Skeletal muscle cell (primary cell): ENCODE data around the gene KIAA0408.

ENCODE experiments used
- DNase-seq: peaks from one replicate; pipeline ENCODE4 v3.0.0-alpha.2; 2010; ENCODE audit warnings: low read depth
- H3K4me3 ChIP-seq: 2 replicates; pipeline ENCODE4 v1.5.1; 2011; ENCODE audit warnings: low read depth, mild to moderate bottlenecking, control low read depth, low read length, moderate library complexity

The KIAA0408 gene

GRCh38 chr6:127464881-127465459, 5.8 kb upstream of the KIAA0408 start:
- no peak overlapping the region for H3K4me3 ChIP-seq
- DNase-seq = peak; percentile 32

DNA sequence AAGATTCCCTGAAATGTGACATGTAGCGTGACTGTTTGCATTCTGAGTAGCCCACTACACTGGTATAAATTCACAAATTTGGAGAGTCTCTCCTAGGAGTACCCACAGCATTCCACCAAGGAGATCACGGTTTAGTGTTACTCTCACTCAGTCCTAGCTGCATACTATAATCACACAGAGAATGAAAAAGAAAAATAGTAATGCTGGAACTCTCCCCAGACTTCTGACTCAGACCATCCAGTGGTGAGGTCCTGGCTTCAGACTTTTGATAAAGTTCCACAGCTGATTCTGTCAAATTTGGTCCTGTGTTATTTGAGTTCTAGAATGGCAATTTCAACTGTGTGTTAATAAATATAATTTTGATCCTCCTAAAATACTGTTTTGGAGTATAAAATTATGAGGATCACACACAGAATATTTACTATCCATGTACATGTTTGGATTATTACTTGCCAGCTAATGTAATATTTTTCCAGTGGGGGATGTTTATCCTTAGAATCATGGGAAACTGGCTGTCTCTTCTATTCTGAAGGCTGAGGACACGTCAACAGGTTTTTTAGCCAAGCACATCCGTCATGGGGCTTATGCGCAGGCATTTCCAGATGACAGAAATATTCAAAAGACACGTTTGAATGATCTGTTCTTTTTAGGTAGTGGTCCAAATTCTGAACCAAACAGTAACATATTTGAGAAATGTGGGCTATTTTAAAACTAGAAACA, 5.1 kb upstream of the KIAA0408 start:
- DNase-seq = peak; percentile 66
- H3K4me3 ChIP-seq = no peak overlapping the region

DNA sequence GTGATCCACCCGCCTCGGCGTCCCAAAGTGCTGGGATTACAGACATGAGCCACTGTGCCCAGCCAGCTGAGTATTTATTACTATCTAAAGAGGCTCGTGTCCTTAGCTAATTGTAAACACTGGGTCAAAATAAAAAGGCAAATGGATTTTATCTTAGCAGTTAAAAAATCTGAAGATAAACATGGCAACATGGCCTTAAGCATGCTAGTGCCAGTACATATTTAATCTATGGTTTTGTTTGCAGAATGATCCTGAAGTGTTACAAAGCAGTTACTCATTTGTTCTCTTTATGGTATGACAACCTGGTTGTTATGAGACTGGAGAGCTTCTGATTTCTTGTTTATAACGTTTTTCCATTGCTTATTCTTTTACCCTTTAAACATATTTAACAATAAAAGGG, 3.9 kb upstream of the KIAA0408 start:
- H3K4me3 ChIP-seq = no peak overlapping the region
- DNase-seq = no peak

GRCh38 chr6:127462376-127462775, 3.2 kb upstream of the KIAA0408 start:
- DNase-seq = no peak
- no peak overlapping the region for H3K4me3 ChIP-seq

DNA sequence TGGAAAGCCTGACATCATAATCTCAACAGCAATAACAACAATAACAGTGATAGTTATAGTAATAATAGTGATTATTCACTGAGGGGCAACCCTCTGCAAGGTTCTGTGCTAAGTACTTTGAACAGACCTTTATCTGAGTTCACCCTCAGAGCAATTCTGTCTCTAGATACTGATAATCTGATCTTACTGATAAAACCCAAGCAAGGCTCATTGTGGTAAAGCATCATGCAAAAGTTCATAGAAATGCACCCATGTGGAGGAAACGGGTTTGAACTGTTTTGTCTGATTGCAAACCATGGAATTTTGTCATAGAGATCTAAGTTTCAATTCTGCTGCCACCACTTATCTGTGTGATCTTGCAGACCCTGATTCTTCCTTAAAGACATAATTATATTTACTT, 1.3 kb upstream of the KIAA0408 start:
- DNase-seq = no peak

GRCh38 chr6:127458817-127459216, 372 bp downstream of the KIAA0408 start:
- peak overlapping the region; percentile 27 for H3K4me3 ChIP-seq
- peak; percentile 67 for DNase-seq

More for the DNA sequence above, 1.3 kb upstream of the KIAA0408 start:
- no peak overlapping the region for H3K4me3 ChIP-seq

- peak overlapping the region; percentile 27 for H3K4me3 ChIP-seq
- no peak for DNase-seq
Measured at GRCh38 chr6:127458222-127458621, 967 bp downstream of the KIAA0408 start.

DNA sequence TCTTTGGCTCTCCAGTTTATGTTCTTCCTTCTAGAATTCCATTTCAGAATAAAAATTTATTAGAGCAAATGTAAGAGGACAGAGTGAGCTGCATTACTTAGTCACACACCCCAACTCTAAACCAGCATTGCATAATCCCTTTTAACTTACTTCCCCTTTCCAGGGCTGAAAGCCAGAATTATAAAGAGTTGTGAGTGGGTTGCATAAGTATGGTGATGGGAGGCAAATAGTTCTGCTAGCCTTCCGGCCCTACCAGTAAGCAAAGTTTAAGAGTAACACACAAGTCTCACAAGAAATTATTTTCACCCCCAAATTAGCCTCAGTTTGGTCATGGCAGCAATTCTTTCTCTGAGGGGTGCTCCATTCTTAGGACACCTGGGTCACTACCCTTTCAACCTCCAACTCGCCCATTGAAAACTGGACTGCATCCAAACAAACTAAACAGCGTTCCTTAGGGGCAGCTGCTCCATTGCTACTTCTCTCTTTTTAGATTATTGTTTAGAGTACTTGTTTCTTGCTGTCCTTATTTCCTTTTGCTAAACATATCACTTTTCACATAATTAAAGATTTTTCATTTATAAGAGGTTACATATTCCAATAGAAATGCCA, 1.6 kb downstream of the KIAA0408 start:
- no peak overlapping the region for H3K4me3 ChIP-seq
- peak; percentile 86 for DNase-seq

- DNase-seq = no peak
- H3K4me3 ChIP-seq = no peak overlapping the region
Measured at GRCh38 chr6:127456465-127456864, 2.7 kb downstream of the KIAA0408 start.

DNA sequence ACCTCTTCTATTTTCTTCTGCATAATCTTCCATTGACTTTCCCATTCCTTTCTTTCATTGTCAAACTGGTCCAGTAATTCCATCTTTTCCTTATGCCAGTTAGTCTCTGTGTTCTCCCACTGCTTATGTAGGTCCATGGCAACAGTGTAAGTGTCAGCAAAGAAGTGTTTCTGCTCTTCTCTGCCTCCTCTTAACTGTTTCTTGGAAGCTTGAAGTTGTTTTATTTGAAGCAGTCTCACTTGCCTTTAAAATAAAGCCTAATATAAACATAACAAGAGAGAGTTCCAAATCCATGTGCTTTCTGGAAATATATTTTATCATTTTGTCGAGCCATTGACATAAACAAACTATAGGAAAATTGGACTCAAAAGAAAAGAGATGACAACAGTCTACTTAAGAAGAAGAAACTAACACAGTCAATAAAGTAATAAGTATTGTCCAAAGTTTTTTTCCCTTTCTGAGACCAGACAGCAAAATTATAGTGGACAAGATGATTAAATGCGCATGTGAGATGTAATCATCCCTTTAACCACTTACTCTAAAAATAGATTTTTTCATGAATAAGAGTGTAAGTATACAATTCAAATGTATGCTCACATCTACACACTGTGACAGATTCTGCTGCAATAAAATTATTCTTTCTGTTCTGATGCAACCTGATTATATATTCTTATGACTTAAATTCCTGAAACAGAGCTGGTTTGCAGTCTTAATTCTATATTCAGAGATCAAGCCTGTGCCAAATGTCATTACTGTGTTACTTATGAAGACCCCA, 5.2 kb downstream of the KIAA0408 start:
- DNase-seq = no peak
- H3K4me3 ChIP-seq = no peak overlapping the region

DNA sequence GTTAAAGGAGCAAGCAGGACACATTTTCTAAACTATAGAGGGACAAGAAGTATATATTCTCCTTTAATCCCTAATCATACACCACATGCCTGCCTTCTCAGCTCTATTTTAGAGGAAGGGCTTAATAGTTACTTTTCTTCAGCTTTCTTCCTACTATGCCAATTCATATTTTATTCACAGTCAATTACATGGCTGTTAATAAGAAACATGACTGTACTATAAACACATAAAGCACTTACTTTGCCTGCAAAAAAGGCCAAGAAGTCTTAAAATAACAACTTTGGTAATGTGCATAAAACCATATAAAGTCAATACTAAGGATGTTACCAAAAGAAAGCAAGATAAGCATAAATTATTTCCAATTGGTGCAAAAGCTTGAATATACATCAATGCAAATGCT, 6.4 kb downstream of the KIAA0408 start:
- no peak overlapping the region for H3K4me3 ChIP-seq
- DNase-seq = no peak

- H3K4me3 ChIP-seq = no peak overlapping the region
- no peak for DNase-seq
Measured at GRCh38 chr6:127451388-127451787, 7.8 kb downstream of the KIAA0408 start.

DNA sequence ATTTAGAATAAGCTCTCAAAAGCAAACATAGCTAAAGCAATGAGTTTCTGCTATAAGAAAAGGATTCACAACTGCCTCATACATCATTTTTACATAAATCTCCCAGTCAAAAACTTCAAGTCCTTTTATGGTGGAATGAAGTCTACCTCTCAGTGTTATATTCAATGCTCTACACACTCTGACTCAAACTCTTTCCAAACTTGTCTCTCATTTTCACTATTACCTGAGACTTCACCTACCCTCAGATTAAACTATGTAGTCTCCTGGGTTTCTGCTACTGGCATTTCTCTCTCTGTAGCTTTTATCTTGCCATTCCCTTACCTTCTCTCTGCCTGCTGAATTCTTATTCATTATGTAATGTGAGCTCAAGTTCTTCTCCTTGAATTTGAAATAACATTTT, 11.4 kb downstream of the KIAA0408 start:
- no peak for DNase-seq

GRCh38 chr6:127446356-127446755, 12.8 kb downstream of the KIAA0408 start:
- DNase-seq = no peak

More for the DNA sequence above, 11.4 kb downstream of the KIAA0408 start:
- no peak overlapping the region for H3K4me3 ChIP-seq

GRCh38 chr6:127441881-127442280, 17.3 kb downstream of the KIAA0408 start:
- no peak for DNase-seq
- H3K4me3 ChIP-seq = no peak overlapping the region

More at GRCh38 chr6:127446356-127446755, 12.8 kb downstream of the KIAA0408 start:
- no peak overlapping the region for H3K4me3 ChIP-seq

- DNase-seq = no peak
- H3K4me3 ChIP-seq = no peak overlapping the region
Measured at GRCh38 chr6:127439718-127440117, 19.5 kb downstream of the KIAA0408 start.

DNA sequence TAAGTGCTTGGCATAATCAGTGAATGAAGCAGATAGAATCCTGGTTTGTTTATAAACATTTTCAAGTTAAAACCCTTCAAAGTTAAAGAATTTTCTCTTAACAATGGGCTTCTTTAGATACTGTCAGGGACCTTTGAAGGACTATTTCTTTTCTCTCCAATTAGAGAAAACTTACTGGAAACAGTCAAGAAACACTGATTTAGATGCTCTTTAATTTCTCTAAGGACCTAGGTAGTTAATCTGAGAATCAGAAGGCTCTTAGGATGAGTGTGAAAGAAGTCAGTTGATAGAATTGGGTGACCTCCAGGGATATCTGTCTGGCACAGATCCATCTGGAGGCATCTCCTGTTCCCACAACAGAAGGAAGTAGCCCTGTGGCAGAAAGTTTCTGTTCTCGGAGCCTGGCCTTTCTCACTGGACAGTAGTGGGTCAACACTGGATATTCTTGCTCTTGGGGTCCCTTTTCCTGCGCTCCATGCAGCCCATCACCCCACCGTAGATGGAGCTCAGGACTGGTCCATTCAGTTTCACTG, 22.5 kb downstream of the KIAA0408 start:
- no peak for DNase-seq
- no peak overlapping the region for H3K4me3 ChIP-seq

GRCh38 chr6:127435626-127436220, 23.5 kb downstream of the KIAA0408 start:
- DNase-seq = no peak
- H3K4me3 ChIP-seq = no peak overlapping the region

GRCh38 chr6:127434651-127435050, 24.5 kb downstream of the KIAA0408 start:
- no peak for DNase-seq
- no peak overlapping the region for H3K4me3 ChIP-seq
